Osteocyte (in vitro differentiated cells): ENCODE results near the gene NOTUM. TPM values are rescaled to one million over a fixed set of nuclear protein-coding genes. Genes with fewer than 3 reads are reported as not detected.

ENCODE experiments used
- DNase-seq: peaks from one replicate; pipeline ENCODE4 v3.0.0; 2021; ENCODE audit warnings: mixed read lengths; ENCODE audit not compliant: unreplicated experiment; ENCODE audit errors: extremely low spot score
- H3K27ac Mint-ChIP-seq: one replicate; pipeline ENCODE4 v1.8.0; 2021; ENCODE audit warnings: mild to moderate bottlenecking, mixed read lengths; ENCODE audit not compliant: unreplicated experiment
- H3K27me3 Mint-ChIP-seq: one replicate; pipeline ENCODE4 v1.8.0; 2021; ENCODE audit warnings: mixed read lengths; ENCODE audit not compliant: unreplicated experiment
- H3K36me3 Mint-ChIP-seq: one replicate; pipeline ENCODE4 v1.8.0; 2021; ENCODE audit warnings: mixed read lengths; ENCODE audit not compliant: unreplicated experiment
- H3K4me1 Mint-ChIP-seq: one replicate; pipeline ENCODE4 v1.8.0; 2021; ENCODE audit warnings: mixed read lengths; ENCODE audit not compliant: unreplicated experiment
- H3K4me3 Mint-ChIP-seq: one replicate; pipeline ENCODE4 v1.8.0; 2021; ENCODE audit warnings: mild to moderate bottlenecking, moderate library complexity, mixed read lengths; ENCODE audit not compliant: unreplicated experiment
- H3K9me3 Mint-ChIP-seq: one replicate; pipeline ENCODE4 v1.8.0; 2021; ENCODE audit warnings: mixed read lengths; ENCODE audit not compliant: unreplicated experiment
- CTCF ChIP-seq: fragments of 200-600 bp; sonication (generic); IDR thresholded peaks from 2 replicates; pipeline ENCODE4 v1.5.0; 2021; ENCODE audit warnings: antibody characterized with exemption, mild to moderate bottlenecking, moderate library complexity
- total RNA-seq: library from RNA; stranded (reverse); gene quantifications from 2 replicates; pipeline ENCODE4 v1.2.1, GENCODE V29; 2021

NOTUM gene
- total RNA-seq, 1 donor from 2014 or later, result 0.30 TPM

GRCh38 chr17:82007228-82007494, 46.2 kb upstream of the NOTUM start:
- no peak overlapping the region for H3K27ac Mint-ChIP-seq
- peaks cover 19% of the 10 kb centered on the region for H3K4me1 Mint-ChIP-seq
- H3K27me3 Mint-ChIP-seq, result no peaks in the 10 kb centered on the region
- no peak for TF ChIP-seq CTCF
- H3K36me3 Mint-ChIP-seq, result no peaks in the 10 kb centered on the region
- DNase-seq, result no peak
- H3K9me3 Mint-ChIP-seq, result no peaks in the 10 kb centered on the region
- H3K4me3 Mint-ChIP-seq, result no peak overlapping the region

- Mint-ChIP-seq H3K27ac (no peak overlapping the region), H3K9me3 (no peaks in the 10 kb centered on the region), H3K4me1 (peaks cover 19% of the 10 kb centered on the region), H3K4me3 (no peak overlapping the region), H3K27me3 (no peaks in the 10 kb centered on the region), H3K36me3 (no peaks in the 10 kb centered on the region)
- no peak for DNase-seq
- TF ChIP-seq CTCF, result no peak
Observed at GRCh38 chr17:82006468-82007227, 45.7 kb upstream of the NOTUM start.

- H3K27ac Mint-ChIP-seq, result no peak overlapping the region
- no peak for TF ChIP-seq CTCF
- peaks cover 19% of the 10 kb centered on the region for H3K4me1 Mint-ChIP-seq
- no peaks in the 10 kb centered on the region for H3K36me3 Mint-ChIP-seq
- no peak overlapping the region for H3K4me3 Mint-ChIP-seq
- no peaks in the 10 kb centered on the region for H3K9me3 Mint-ChIP-seq
- no peak for DNase-seq
- H3K27me3 Mint-ChIP-seq, result no peaks in the 10 kb centered on the region
Observed at GRCh38 chr17:82005701-82006348, 44.8 kb upstream of the NOTUM start.

- Mint-ChIP-seq H3K4me1 (peaks cover 21% of the 10 kb centered on the region), H3K36me3 (no peaks in the 10 kb centered on the region), H3K4me3 (no peak overlapping the region), H3K27ac (no peak overlapping the region), H3K9me3 (no peaks in the 10 kb centered on the region), H3K27me3 (no peaks in the 10 kb centered on the region)
- no peak for DNase-seq
- no peak for TF ChIP-seq CTCF
Observed at GRCh38 chr17:82004517-82005455, 43.8 kb upstream of the NOTUM start.
